ENCODE results near the gene DAGLA. TPM values are rescaled to one million over a fixed set of nuclear protein-coding genes. Genes with fewer than 3 reads are reported as not detected.

DAGLA gene
- total and polyA plus RNA-seq, 2 of the 13 experiments (the other 11 are each of a cell fraction or from before 2014, with no cell fraction given), result 2.6 to 3.9 TPM

DNA sequence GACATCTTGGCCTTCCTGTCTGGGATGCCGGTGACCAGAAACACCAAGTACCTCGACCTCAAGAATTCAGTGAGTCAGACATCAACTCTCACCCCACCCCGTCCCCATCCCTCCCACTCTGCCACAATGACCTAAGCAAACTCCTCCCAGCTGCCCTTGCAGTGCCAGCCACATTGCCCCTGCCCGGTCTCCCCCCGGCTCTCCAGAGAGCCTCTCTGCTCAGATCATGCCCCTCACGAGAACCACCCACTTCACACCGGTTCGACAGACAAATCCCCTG lies 48.7 kb downstream of the DAGLA start (continued):
- no peak for TF ChIP-seq MZF1 (CRISPR knock-in tag; IDR thresholded peaks at IDR 0.05; ENCODE audit: borderline replicate concordance)
- TF ChIP-seq ZNF260 (CRISPR knock-in tag; IDR thresholded peaks at IDR 0.05; ENCODE audit: borderline replicate concordance, low read depth), result no peak

DNA sequence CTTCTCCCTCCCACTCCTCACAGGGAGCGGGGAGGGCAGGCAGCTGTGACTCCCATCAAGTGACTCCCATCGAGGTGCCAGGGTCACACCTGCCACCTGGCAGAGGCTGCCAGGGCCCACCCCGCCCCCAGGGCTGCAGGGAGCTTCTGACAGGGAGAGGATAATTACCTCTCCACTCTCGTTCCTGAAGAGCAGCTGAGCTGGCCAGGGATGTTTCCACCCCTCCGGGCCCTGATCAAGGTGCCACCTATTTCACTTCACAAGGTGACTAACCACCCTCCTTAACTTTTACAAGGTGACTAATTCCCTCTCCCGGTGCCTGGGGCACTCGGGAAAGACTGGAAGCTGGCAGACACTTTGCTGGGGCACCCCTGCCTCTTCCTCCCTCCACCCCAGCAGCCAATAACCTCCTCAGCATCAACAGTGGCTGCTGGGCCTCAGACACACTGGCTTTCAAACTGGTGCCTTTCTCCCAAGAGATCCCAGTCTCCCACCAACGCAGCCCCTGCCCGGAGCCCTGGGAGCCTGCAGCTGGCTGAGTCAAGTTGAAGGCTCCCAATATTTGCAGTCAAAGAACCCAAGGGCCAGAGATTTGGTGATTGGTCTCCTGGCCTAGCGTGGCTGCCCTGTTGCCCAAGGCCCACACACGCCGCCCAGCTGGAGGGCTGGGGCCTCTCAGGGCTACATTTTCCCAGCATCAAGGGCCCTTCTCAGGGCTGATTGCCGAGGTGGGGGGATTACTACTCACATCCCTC lies 50.2 kb downstream of the DAGLA start:
- DNase-seq (ENCODE audit: low spot score), result no peak
- ChIA-PET CTCF (ENCODE audit: low intra/inter-chr PET ratio, low total read pairs) (no interaction called here), POLR2A (no interaction called here)
- H3K27ac ChIP-seq (ENCODE audit: extremely low read length, insufficient read depth, low read length), result no peak overlapping the region
- no peak overlapping the region for H3K4me2 ChIP-seq (ENCODE audit: low read depth, low read length)
- intact Hi-C loops (cut with micrococcal nuclease; ENCODE audit: unreplicated experiment) (no loop called here), in situ Hi-C loops (cut with HindIII; ENCODE audit: extremely low pct_ligation_motif_present, low pct_unique_long_range_greater_than_20kb) (loop anchor here (5.0 kb wide), 1 partner anchor 48 kb away; the partner anchor contains the start of gene DAGLA)
- H3K4me1 ChIP-seq (ENCODE audit: insufficient read depth, low read length), result no peaks in the 10 kb centered on the region
- TF ChIP-seq ZNF383 (CRISPR knock-in tag; IDR thresholded peaks at IDR 0.05; ENCODE audit: borderline replicate concordance) (no peak), ZFP90 (CRISPR knock-in tag; IDR thresholded peaks at IDR 0.05; ENCODE audit: borderline replicate concordance) (no peak), ZNF572 (CRISPR knock-in tag; IDR thresholded peaks at IDR 0.05) (no peak), BRCA1 (CRISPR knock-in tag; IDR thresholded peaks at IDR 0.05) (no peak), MAF1 (CRISPR knock-in tag; IDR thresholded peaks at IDR 0.05; ENCODE audit: borderline replicate concordance) (no peak), KDM2A (CRISPR knock-in tag; IDR thresholded peaks at IDR 0.05; ENCODE audit: borderline replicate concordance, low read depth) (no peak), ZNF710 (CRISPR knock-in tag; IDR thresholded peaks at IDR 0.05; ENCODE audit: borderline replicate concordance) (no peak), REPIN1 (CRISPR knock-in tag; IDR thresholded peaks at IDR 0.05; ENCODE audit: borderline replicate concordance, low read depth) (no peak), ZNF317 (CRISPR knock-in tag; IDR thresholded peaks at IDR 0.05) (no peak), CHD2 (IDR thresholded peaks at IDR 0.05; ENCODE audit: low read depth, low read length) (no peak), SIX1 (CRISPR knock-in tag; IDR thresholded peaks at IDR 0.05; ENCODE audit: borderline replicate concordance) (no peak), ZNF235 (CRISPR knock-in tag; IDR thresholded peaks at IDR 0.05; ENCODE audit: borderline replicate concordance) (no peak), ZNF672 (CRISPR knock-in tag; IDR thresholded peaks at IDR 0.05) (no peak), RNF2 (conservative IDR thresholded peaks at IDR 0.05; ENCODE audit: low read depth) (no peak)
- TF ChIP-seq, protein P1, sequence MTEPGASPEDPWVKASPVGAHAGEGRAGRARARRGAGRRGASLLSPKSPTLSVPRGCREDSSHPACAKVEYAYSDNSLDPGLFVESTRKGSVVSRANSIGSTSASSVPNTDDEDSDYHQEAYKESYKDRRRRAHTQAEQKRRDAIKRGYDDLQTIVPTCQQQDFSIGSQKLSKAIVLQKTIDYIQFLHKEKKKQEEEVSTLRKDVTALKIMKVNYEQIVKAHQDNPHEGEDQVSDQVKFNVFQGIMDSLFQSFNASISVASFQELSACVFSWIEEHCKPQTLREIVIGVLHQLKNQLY (CRISPR knock-in tag; IDR thresholded peaks at IDR 0.05), result no peak
- H3K36me3 ChIP-seq (replicated peaks in 1 of 2; ENCODE audit: control insufficient read depth in 1 of 2, insufficient read depth in 2 of 2, low read length in 2 of 2), result peaks cover 12 to 30% of the 10 kb centered on the region in 2 experiments; a peak in 4 of 5 replicates
- H2AFZ ChIP-seq (ENCODE audit: low read length), result no peak overlapping the region
- no peak for ATAC-seq
- no peak overlapping the region for H3K4me3 ChIP-seq (replicated peaks in 1 of 3; ENCODE audit: insufficient read depth in 1 of 3, low read depth in 2 of 3, low read length in 3 of 3)
- no peaks in the 10 kb centered on the region for H3K27me3 ChIP-seq (ENCODE audit: control insufficient read depth in 1 of 2, insufficient read depth in 2 of 2, low read length in 2 of 2)
- no peaks in the 10 kb centered on the region for H3K79me2 ChIP-seq (ENCODE audit: insufficient read depth, low read length)
- no peaks in the 10 kb centered on the region for H4K20me1 ChIP-seq (ENCODE audit: insufficient read depth, low read length)
- FAIRE-seq, result no peak
- H3K9ac ChIP-seq (ENCODE audit: insufficient read depth, low read depth, low read length), result no peak overlapping the region
- BruUV-seq (replicated peaks), result no TSS peak
- 91% methylated on average over 6 of the region's 13 CpGs for WGBS (ENCODE audit: low lambda C conversion rate)
- no peaks in the 10 kb centered on the region for H3K9me3 ChIP-seq (ENCODE audit: low read length)
